Right ventricle myocardium superior (tissue), 1 donor: ENCODE results near the gene ARPC5L. TPM values are rescaled to one million over a fixed set of nuclear protein-coding genes. Genes with fewer than 3 reads are reported as not detected.
"Not testable (repeated sequence)": the region's sequence is repeated elsewhere in the genome, so short reads cannot be mapped to it uniquely, and the experiment has no call there.

Experiments
- ATAC-seq: fragments of 200-7000 bp; cut with Tn5 transposase; one replicate; pipeline ENCODE4 v1.9.1; 2020; ENCODE audit warnings: mild to moderate bottlenecking; ENCODE audit not compliant: poor library complexity
- DNase-seq: peaks from one replicate; pipeline ENCODE4 v3.0.0-alpha.2; 2020
- intact Hi-C: fragments of 100-400 bp; cut with DNase I; formaldehyde crosslinking; loops from one replicate; pipeline ENCODE4 v1.11.2; 2022
- total RNA-seq: library from RNA; stranded (reverse); fragmentation: NEBNext Ultra II Directional; extraction: Animal tissue kit (Norgen Biotek cat#: 25700); gene quantifications from one replicate; pipeline ENCODE4 v1.2.1, GENCODE V29; 2021
- donor health status: DM: no; HTN: yes; CAD: no; lungs with severe emphysema.

The ARPC5L gene
- total RNA-seq, 1 donor from 2014 or later: 37.8 TPM

DNA sequence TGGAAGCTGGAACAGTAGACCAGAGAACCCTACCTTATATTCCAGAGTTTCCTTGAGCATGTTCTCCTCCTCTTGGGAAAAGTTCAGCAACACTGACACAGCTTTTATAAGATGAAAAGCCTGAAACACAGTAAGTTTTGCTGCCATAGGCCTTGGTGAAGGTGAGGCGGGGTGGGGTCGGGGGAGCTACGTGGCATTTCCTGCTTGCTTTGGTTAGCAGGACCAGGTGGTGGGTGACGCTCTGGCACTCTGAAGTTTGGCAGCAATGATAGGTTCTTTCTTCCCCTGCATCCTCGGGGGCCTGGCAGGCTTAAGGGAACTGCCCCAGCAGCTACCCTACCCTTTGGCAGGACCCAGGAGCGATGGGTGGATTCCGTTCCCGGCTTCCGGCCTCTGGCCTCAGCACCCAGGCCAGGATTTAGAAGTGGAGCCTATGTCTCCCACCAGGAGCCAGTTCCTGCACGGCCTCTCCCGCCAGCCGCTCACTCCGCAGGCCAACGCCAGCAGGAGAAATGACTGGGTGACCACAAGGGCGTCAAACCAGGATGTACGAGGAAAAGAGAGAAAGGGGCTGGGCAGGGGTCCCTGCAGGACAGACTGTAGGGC, 19.3 kb downstream of the ARPC5L start:
- DNase-seq: no peak
- no peak for ATAC-seq
- intact Hi-C loops: no loop called here

DNA sequence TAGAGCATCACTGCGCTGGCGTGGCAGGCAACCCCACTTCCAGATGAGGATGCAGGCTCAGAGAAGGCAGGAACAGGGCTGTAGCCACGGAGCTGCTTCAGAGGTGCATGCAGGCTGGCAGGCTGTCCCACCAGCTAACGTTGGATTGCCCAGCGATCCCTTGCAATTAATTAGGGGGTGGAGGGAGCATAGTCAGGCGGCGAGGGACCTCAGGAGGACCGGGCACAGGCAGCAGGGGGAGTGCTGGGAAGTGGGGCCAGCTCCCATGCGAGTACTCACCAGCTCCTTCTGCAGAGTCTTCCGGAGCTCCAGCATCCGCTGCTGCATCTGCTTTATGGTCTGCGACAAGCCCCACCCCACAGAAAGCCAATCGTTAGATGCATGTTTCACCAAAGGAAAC, 20.3 kb downstream of the ARPC5L start:
- intact Hi-C loops: no loop called here
- DNase-seq (no peak), ATAC-seq (no peak)

- ATAC-seq (no peak), DNase-seq (no peak)
- intact Hi-C loops: no loop called here
These were observed 22.4 kb downstream of the ARPC5L start for GRCh38 chr9:124884376-124884775.

GRCh38 chr9:124885551-124885950, 23.6 kb downstream of the ARPC5L start:
- intact Hi-C loops: no loop called here
- ATAC-seq (no peak), DNase-seq (no peak)

DNA sequence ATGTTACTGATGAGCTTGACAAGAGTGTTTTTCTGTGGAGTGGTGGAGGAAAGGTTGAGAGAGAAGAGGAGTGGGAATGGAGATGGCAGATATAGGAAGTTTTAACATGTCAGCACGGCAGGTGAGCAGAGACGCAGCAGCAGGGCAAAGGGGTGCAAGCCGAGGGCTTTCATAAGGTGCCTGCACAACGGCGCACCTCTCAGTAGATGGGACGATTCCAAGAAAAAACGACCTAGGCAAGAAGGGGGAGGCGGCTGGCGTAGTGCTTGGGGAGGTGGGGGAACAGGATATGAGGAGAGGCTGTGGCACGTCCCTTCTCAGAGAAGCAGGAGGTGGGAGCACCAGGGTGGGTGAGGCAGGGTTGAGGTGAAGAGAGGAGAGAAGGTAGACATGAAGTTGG, 24.5 kb downstream of the ARPC5L start:
- intact Hi-C loops: no loop called here
- ATAC-seq (no peak), DNase-seq (no peak)

GRCh38 chr9:124886866-124887492, 25.0 kb downstream of the ARPC5L start:
- no peak for ATAC-seq
- intact Hi-C loops: no loop called here
- DNase-seq: no peak

GRCh38 chr9:124887832-124888231, 25.9 kb downstream of the ARPC5L start:
- DNase-seq (no peak), ATAC-seq (no peak)
- intact Hi-C loops: no loop called here

- DNase-seq (no peak), ATAC-seq (no peak)
- intact Hi-C loops: no loop called here
These were observed 27.1 kb downstream of the ARPC5L start for GRCh38 chr9:124889006-124889405.

DNA sequence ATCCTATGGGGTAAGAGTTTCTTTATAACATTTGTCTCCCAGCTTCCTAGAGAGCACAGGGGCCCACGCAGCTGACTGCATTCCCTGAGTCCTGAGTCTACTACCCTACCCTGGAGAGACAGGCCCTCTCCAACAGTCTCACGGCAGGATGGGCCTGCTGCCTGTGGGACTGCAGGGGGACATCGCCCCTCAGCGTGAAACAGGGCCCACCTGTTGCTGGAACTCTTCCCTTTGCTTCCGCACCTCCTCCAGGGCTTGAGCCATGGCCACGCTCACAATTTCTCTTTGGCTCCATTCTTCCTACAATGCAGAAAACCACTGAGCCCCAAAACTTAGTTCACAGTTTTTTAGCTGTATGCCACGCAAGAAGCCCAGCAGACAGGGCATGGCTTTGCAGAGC, 28.2 kb downstream of the ARPC5L start:
- intact Hi-C loops: no loop called here
- ATAC-seq (no peak), DNase-seq (no peak)

GRCh38 chr9:124894035-124894740, 32.3 kb downstream of the ARPC5L start:
- intact Hi-C loops: no loop called here
- DNase-seq: no peak
- ATAC-seq: no peak

DNA sequence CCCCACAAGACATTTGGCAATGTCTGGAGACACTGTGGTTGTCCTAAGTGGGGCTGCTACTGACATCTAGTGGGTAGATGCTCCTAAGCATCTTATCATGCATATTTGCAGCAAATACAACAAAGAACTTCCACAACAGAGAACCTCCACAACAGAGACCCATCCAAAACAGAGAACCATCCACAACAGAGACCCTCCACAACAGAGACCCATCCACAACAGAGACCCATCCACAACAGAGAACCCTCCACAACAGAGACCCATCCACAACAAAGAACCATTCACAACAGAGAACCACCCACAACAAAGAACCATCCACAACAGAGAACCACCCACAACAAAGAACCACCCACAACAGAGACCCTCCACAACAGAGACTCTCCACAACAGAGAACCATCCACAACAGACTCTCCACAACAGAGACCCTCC, 32.8 kb downstream of the ARPC5L start:
- intact Hi-C loops: no loop called here
- ATAC-seq: peak; percentile 36
- DNase-seq: no peak

GRCh38 chr9:124897570-124898460, 35.9 kb downstream of the ARPC5L start:
- ATAC-seq (no peak), DNase-seq (no peak)
- intact Hi-C loops: no loop called here

- DNase-seq (no peak), ATAC-seq (no peak)
- intact Hi-C loops: no loop called here
These were observed 37.9 kb downstream of the ARPC5L start for GRCh38 chr9:124899845-124900244.

DNA sequence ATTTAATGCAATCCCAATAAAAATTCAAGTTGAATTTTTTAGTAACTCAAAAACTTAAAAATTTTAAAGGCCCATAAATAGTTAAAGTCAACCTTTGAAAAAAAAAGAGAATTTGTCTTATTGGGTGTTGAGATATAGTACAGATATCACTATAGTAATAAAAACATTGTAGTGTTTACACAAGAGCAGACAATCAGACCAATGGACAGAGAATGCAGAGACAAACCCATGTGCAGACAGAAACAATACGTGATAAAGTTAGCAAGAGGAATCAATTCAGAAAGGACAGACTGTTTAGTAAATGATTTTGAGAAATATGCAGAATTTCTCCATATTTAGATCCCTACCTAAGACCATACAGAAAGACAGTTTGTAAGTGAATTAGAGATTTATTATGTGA, 45.0 kb downstream of the ARPC5L start:
- intact Hi-C loops: no loop called here
- DNase-seq: no peak

DNA sequence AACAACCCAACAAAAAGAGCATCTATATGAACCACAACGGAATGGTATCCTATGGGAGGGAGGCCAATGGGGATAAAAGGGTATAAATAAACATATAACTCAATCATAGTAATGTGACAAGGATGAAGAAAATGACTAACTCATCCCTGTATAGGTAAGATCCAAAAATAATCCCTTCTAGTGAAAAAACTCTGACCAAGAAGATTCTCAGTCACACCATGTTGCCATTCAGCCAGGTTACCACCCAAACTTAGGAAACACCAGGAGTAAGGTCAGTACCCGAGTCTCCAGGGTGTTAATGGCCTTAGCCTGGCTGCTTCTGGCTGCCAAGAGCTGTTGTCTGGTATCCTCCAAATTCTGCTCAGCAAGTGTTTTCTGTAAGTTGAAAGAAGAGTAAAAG, 46.2 kb downstream of the ARPC5L start:
- no peak for DNase-seq
- intact Hi-C loops: no loop called here
- no peak for ATAC-seq

More for the DNA sequence above, 45.0 kb downstream of the ARPC5L start:
- no peak for ATAC-seq

- intact Hi-C loops: no loop called here
- DNase-seq: no peak
- no peak for ATAC-seq
These were observed 49.8 kb downstream of the ARPC5L start for GRCh38 chr9:124911766-124912165.

DNA sequence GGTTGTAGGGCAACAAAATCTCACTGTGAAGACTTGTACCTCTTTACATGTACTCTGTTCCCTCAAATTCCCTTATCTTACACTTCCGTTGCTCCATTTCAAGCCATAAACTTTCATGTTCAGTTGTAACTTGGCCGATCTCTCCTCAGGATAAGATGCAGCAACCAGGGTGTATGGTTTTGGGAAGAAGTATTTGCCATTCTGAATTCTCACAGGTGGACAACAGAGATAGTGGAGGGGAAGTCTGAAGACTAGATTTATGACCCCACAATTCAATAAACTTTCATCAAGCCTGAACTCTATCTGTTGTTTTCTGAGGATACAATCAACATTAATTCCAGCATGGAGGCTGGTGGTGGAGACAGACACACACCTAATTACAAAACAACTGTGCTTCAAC, 51.4 kb downstream of the ARPC5L start:
- no peak for DNase-seq
- intact Hi-C loops: no loop called here
- no peak for ATAC-seq

DNA sequence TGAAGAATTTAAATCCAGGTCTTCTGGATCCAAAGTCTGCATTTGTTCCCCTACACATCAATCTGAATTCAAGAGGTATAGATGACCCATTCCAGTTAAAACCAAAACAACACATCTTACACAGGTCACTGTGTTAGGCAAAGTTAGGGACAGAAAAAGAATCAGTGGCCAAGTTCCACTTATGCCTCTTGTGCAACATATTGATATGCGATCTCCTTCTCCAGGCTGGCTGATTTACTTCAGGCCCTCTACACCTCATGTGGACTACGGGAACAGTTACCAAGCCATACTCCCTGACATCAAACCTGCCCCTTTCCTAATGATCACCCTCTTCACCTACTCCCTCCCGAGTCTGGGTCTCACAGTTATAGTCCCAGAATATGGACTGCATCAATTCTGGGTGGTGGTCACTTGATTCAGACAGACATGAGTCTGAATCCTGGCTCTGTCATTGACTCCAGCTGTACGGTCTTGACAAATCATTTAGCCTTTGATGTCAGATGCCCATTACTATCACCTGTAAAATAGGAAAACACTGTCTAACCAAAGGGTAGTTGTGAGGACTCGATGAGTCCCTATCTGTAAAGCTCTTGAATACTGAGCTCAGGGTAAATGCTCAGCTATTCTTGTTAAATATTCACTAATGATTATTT, 52.9 kb downstream of the ARPC5L start:
- ATAC-seq: no peak
- no peak for DNase-seq
- intact Hi-C loops: no loop called here

DNA sequence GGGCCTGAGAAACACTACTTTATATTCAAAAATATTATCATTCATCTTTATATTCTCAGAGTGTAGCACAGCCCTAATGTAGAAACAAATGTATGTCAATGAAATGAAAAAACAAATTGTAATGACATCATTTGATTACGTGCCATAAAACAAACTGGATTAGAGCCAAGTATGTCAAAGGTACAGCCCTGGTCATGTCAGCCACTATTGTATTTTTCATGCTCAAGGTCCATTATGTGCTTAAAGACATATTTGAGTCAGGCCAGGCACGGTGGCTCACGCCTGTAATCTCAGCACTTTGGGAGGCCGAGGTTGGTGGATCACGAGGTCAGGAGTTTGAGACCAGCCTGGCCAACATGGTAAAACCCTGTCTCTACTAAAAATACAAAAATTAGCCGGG, 58.5 kb downstream of the ARPC5L start:
- ATAC-seq, intact Hi-C loops, DNase-seq: not testable (repeated sequence)
